ENCODE results near the gene AGAP3.

GRCh38 chr7:151125846-151126481, 39.7 kb downstream of the AGAP3 start:
- TF ChIP-seq CTCF (IDR thresholded peaks at IDR 0.05) (no peak), POLR2A (IDR thresholded peaks at IDR 0.05) (no peak), POLR2AphosphoS5 (IDR thresholded peaks at IDR 0.05) (no peak)
